CD4-positive, CD25-positive, alpha-beta regulatory T cell (primary cell): ENCODE data around the gene MRTFB. TPM values are rescaled to one million over a fixed set of nuclear protein-coding genes. Genes with fewer than 3 reads are reported as not detected.

Source experiments
- ATAC-seq, 2 donors: fragments of 150-1000 bp; cut with Tn5 transposase; one replicate each; pipeline ENCODE4 v1.10.0; 2021; ENCODE audit warnings: low read depth in 2 of 2, moderate number of reproducible peaks in 2 of 2, moderate library complexity in 1 of 2
- DNase-seq, 3 donors: peaks; one replicate each; pipeline versions ENCODE4 v3.0.0 to v3.0.0-alpha.2; 2012 to 2022; ENCODE audit warnings: mixed read lengths in 1 of 3
- H3K27ac ChIP-seq: one replicate; pipeline ENCODE4 v1.7.0; 2013; ENCODE audit warnings: mild to moderate bottlenecking, low read length; ENCODE audit not compliant: insufficient read depth, poor library complexity, severe bottlenecking
- H3K27me3 ChIP-seq: one replicate; pipeline ENCODE4 v1.7.0; 2013; ENCODE audit warnings: low read length; ENCODE audit not compliant: control insufficient read depth, insufficient read depth
- H3K36me3 ChIP-seq: one replicate; pipeline ENCODE4 v1.7.0; 2013; ENCODE audit warnings: mild to moderate bottlenecking, low read length, moderate library complexity; ENCODE audit not compliant: control insufficient read depth, insufficient read depth
- H3K4me1 ChIP-seq: 2 replicates; pipeline ENCODE4 v1.7.0; 2013; ENCODE audit warnings: mild to moderate bottlenecking, low read length; ENCODE audit not compliant: insufficient read depth, control insufficient read depth, poor library complexity, severe bottlenecking
- H3K4me3 ChIP-seq: one replicate; pipeline ENCODE4 v1.7.0; 2013; ENCODE audit warnings: low read depth, mild to moderate bottlenecking, low read length, moderate library complexity
- H3K9me3 ChIP-seq, 2 experiments: 1 replicate in 1 of 2; 2 replicates in 1 of 2; pipeline ENCODE4 v1.7.0; 2013; ENCODE audit warnings: low read length in 2 of 2, mild to moderate bottlenecking in 1 of 2, moderate library complexity in 1 of 2; ENCODE audit not compliant: control insufficient read depth in 2 of 2
- H3K27ac Mint-ChIP-seq, 3 donors: one replicate each; pipeline ENCODE4 v1.8.0; 2020 to 2022; ENCODE audit warnings: mild to moderate bottlenecking in 3 of 3, mixed read lengths in 3 of 3, moderate library complexity in 2 of 3
- H3K27me3 Mint-ChIP-seq: one replicate; pipeline ENCODE4 v1.8.0; 2022; ENCODE audit warnings: mild to moderate bottlenecking, mixed read lengths
- H3K36me3 Mint-ChIP-seq: one replicate; pipeline ENCODE4 v1.8.0; 2020; ENCODE audit warnings: mixed read lengths
- H3K4me1 Mint-ChIP-seq, 4 donors: one replicate each; pipeline ENCODE4 v1.8.0; 2020 to 2022; ENCODE audit warnings: mixed read lengths in 4 of 4, mild to moderate bottlenecking in 1 of 4
- H3K4me3 Mint-ChIP-seq, 4 donors: one replicate each; pipeline ENCODE4 v1.8.0; 2020 to 2022; ENCODE audit warnings: mild to moderate bottlenecking in 4 of 4, mixed read lengths in 4 of 4, moderate library complexity in 3 of 4
- H3K9me3 Mint-ChIP-seq, 7 donors: one replicate each; pipeline ENCODE4 v1.8.0; 2020 to 2022; ENCODE audit warnings: mixed read lengths in 7 of 7, mild to moderate bottlenecking in 3 of 7, moderate library complexity in 2 of 7
- polyA plus RNA-seq, 4 donors: library from polyadenylated mRNA; unstranded; fragments of 300-500 nt; fragmentation: Illumina TruSeq; gene quantifications; one replicate each; pipeline ENCODE4 v1.2.3, GENCODE V29; 2021
- total RNA-seq: library from RNA; stranded (reverse); gene quantifications from one replicate; pipeline ENCODE4 v1.2.3, GENCODE V29; 2022

The MRTFB gene
- total and polyA plus RNA-seq, 5 donors from 2014 or later: 3.2 to 21.9 (median 4.4) TPM

DNA sequence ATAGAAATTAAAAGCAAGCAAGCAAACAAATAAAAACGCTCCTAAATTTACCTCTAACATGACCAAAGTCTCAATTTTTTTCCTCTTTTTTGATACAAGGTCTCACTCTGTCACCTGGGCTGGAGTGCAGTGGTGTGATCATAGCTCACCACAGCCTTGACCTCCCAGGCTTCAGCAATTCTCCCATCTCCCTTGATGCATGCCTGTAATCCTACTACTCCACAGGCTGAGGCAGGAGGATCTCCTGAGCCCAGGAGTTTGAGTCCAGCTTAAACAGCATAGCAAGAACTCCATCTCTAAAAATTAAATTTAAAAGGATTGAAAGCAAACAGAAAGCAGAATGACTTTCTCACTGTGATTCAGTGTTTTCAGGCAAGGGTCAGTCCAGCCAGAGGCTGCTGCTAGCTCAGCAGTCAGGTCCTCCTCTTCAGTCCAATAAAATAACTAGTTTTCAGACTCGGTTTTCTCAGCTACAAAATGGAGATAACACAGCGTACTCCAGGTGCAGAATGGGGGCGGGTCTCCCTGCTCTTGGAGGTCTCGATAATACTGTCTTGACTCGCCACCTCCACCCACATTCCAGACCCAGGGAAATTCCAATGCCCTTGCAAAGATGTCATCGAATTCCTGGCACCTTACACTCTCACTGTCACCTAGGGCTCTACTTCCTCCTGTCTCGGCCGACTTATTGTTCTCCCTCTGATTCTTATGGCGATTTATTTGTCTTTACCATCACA, 20.7 kb upstream of the MRTFB start:
- no peaks in the 10 kb centered on the region for H3K27me3 Mint-ChIP-seq
- Histone ChIP-seq H3K9me3 (no peaks in the 10 kb centered on the region), H3K36me3 (no peaks in the 10 kb centered on the region), H3K4me3 (no peak overlapping the region), H3K27me3 (no peaks in the 10 kb centered on the region), H3K27ac (no peak overlapping the region), H3K4me1 (no peaks in the 10 kb centered on the region)
- ATAC-seq (no peak), DNase-seq (no peak)
- H3K9me3 Mint-ChIP-seq: peaks cover 0 to 1% (median 0%) of the 10 kb centered on the region in 7 donors
- H3K4me1 Mint-ChIP-seq: no peaks in the 10 kb centered on the region
- H3K36me3 Mint-ChIP-seq: no peaks in the 10 kb centered on the region
- no peak overlapping the region for H3K4me3 Mint-ChIP-seq
- no peak overlapping the region for H3K27ac Mint-ChIP-seq

DNA sequence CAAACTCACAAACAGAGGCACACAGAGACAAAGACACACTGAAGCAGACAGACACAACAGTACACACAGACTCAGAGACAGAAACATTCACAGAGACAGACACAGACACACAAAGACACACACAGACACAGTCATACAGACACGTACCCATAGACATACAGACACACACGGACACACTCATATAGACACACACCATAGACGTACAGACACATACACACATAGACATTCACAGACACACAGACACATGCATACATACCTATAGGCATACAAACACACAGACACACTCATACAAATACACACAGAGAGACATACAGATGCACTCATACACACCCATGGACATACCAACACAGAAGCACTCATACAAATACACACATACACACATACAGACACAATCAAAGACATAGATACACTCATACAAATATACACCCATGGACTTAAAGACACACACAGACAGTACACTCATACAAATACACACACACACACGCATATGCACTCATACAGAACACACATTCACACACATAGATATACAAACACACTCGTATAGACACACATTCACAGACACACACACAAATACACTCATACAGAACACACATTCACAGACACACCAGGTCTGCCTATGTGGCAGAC, 19.9 kb upstream of the MRTFB start:
- Histone ChIP-seq H3K4me3 (no peak overlapping the region), H3K9me3 (no peaks in the 10 kb centered on the region), H3K27me3 (no peaks in the 10 kb centered on the region), H3K27ac (no peak overlapping the region), H3K36me3 (no peaks in the 10 kb centered on the region), H3K4me1 (no peaks in the 10 kb centered on the region)
- Mint-ChIP-seq H3K4me1 (no peaks in the 10 kb centered on the region), H3K4me3 (no peak overlapping the region), H3K27me3 (peaks cover under 1% of the 10 kb centered on the region), H3K27ac (no peak overlapping the region), H3K9me3 (peaks cover 0 to 1% (median 0%) of the 10 kb centered on the region in 7 donors), H3K36me3 (no peaks in the 10 kb centered on the region)
- DNase-seq (no peak), ATAC-seq (no peak)

DNA sequence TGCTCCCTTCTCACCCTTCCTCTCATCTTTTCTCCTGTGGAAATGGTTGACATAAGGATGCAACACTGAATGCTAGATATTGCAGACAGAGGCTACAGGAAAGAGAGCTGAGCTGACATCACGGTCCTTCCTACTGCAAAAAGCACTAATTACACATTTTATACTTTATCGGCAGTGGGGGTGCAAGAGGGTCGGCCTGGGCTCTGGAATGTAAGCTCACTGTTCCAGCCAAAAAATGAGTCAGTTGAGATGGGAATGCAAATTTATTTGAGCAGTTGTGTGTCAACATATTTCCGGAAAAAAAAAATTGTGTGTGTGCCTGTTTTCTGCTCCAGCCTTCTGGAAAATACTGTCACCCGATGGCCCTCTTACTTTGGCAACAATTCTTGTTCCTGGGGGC, 14.1 kb upstream of the MRTFB start:
- Mint-ChIP-seq H3K27me3 (peaks cover 24% of the 10 kb centered on the region), H3K9me3 (peaks cover 0 to 11% (median 0%) of the 10 kb centered on the region in 7 donors), H3K36me3 (no peaks in the 10 kb centered on the region), H3K4me1 (no peaks in the 10 kb centered on the region), H3K27ac (no peak overlapping the region), H3K4me3 (no peak overlapping the region)
- H3K9me3 ChIP-seq: no peaks in the 10 kb centered on the region
- ATAC-seq (no peak), DNase-seq (no peak)
- no peak overlapping the region for H3K4me3 ChIP-seq
- no peaks in the 10 kb centered on the region for H3K4me1 ChIP-seq
- H3K36me3 ChIP-seq: no peaks in the 10 kb centered on the region
- H3K27ac ChIP-seq: no peak overlapping the region
- no peaks in the 10 kb centered on the region for H3K27me3 ChIP-seq

DNA sequence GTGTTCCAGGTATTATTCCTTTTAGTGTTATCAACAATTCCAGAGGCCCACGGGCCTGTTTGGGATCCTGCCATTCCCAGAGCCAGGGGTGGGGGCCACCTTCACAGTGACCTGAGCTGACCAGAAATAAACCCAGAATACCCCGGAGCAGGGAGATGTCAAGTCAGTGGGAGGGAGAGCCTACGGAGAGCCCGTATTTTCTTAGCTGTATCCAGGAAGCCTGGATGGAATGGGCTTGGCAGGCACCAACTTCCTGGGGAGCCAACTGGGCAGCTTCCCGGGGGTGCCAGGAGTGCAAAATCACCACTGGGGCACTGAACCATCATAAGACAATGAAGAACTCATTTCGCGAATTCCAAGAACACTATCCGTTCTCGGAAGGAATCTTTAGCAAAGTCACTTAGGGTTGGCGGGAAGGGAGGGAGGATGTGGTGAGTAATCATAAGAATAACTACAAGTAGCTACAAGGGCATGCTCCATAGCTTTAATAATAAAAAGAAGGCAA, 13.2 kb upstream of the MRTFB start:
- H3K27me3 ChIP-seq: no peaks in the 10 kb centered on the region
- Mint-ChIP-seq H3K36me3 (no peaks in the 10 kb centered on the region), H3K27me3 (peaks cover 24% of the 10 kb centered on the region), H3K4me3 (no peak overlapping the region), H3K9me3 (peaks cover 0 to 11% (median 0%) of the 10 kb centered on the region in 7 donors), H3K4me1 (no peaks in the 10 kb centered on the region), H3K27ac (no peak overlapping the region)
- DNase-seq (no peak), ATAC-seq (no peak)
- H3K36me3 ChIP-seq: no peaks in the 10 kb centered on the region
- no peak overlapping the region for H3K4me3 ChIP-seq
- H3K9me3 ChIP-seq: no peaks in the 10 kb centered on the region
- no peak overlapping the region for H3K27ac ChIP-seq
- H3K4me1 ChIP-seq: no peaks in the 10 kb centered on the region

DNA sequence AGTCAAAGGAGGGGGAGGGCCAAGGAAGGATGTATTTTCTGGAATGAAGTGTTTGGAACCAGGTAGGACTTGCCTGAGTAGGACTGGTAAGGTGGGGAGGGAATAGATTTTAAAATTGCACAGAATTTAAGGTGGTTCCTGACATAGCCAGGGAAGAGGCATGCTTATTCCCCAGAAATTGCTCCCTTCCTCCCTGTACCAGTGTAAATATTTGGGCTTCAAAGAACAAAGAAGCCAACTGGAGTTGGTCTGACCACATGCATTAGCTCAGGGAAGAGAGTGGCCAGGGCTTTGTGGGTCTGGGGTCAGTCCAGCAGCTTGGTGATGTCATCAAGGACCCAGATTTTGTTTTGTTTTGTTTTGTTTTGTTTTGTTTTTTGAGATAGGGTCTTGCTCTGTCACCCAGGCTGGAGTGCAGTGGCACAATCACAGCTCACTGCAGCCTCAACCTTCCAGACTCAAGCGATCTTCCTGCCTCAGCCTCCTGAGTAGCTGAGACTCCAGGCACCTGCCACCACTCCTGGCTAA, 9.3 kb upstream of the MRTFB start:
- H3K27me3 Mint-ChIP-seq: peaks cover 33% of the 10 kb centered on the region
- no peaks in the 10 kb centered on the region for H3K9me3 ChIP-seq
- H3K9me3 Mint-ChIP-seq: peaks cover 0 to 4% (median 1%) of the 10 kb centered on the region in 7 donors
- H3K36me3 Mint-ChIP-seq: no peaks in the 10 kb centered on the region
- no peak overlapping the region for H3K27ac Mint-ChIP-seq
- H3K27me3 ChIP-seq: no peaks in the 10 kb centered on the region
- DNase-seq: no peak
- H3K4me3 ChIP-seq: no peak overlapping the region
- H3K27ac ChIP-seq: no peak overlapping the region
- H3K4me1 Mint-ChIP-seq: no peaks in the 10 kb centered on the region
- no peak for ATAC-seq
- H3K36me3 ChIP-seq: no peaks in the 10 kb centered on the region
- H3K4me1 ChIP-seq: no peaks in the 10 kb centered on the region
- no peak overlapping the region for H3K4me3 Mint-ChIP-seq

DNA sequence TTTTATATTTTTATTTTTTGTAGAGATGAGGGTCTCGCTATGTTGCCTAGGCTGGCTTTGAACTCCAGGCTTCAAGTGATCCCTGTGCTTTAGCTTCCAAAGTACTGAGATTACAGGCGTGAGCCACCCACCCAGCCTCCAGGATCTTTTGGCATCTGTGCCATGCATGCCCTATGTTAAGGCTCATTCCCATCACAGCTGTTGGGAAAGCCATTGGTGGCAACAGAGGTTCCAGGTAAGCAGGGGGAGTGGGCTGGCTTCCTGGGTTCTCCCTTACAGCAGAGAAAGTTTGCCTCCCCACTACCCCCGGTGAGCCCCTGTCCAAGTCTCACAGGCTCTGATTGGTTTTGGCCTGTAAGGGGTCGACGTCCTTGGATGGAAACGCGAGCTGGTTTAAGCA, 8.9 kb upstream of the MRTFB start:
- Mint-ChIP-seq H3K36me3 (no peaks in the 10 kb centered on the region), H3K27me3 (peaks cover 28% of the 10 kb centered on the region), H3K4me3 (no peak overlapping the region), H3K4me1 (no peaks in the 10 kb centered on the region), H3K9me3 (peaks cover 0 to 2% (median under 1%) of the 10 kb centered on the region in 7 donors), H3K27ac (no peak overlapping the region)
- Histone ChIP-seq H3K27me3 (no peaks in the 10 kb centered on the region), H3K4me1 (no peaks in the 10 kb centered on the region), H3K36me3 (no peaks in the 10 kb centered on the region), H3K9me3 (no peaks in the 10 kb centered on the region), H3K4me3 (no peak overlapping the region), H3K27ac (no peak overlapping the region)
- no peak for ATAC-seq
- no peak for DNase-seq

DNA sequence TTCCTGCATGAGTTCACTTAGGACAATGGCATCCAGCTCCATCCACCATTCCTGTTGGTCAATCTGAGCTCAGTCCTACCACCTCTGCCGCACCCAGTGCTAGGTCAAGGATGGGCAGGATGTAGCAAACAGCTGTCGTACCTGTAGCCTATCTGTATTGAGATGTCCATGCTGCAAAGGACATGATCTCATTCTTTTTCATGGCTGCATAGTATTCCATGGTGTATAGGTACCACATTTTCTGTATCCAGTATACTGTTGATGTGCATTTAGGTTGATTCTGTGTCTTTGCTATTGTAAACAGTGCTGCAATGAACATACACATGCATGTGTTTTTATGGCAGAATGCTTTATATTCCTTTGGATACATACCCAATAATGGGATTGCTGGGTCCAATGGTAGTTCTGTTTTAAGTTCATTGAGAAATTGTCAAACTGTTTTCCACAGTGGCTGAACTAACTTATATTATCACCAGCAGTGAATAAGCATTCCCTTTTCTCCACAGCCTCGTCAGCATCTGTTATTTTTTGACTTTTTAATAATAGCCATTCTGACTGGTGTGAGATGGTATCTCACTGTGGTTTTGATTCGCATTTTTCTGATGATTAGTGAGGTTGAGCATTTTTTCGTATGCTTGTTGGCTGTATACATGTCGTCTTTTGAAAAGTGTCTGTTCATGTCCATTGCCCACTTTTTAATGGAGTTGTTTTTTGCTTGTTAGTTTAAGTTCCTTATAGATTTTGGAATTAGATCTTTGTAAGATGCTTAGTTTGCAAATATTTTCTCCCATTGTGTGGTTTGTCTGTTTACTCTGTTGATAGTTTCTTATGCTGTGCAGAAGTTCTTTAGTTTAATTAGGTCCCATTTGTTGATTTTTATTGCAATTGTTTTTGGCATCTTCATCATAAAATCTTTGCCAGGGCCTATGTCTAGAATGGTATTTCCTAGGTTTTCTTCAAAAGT, 7.2 kb upstream of the MRTFB start:
- Histone ChIP-seq H3K27me3 (no peaks in the 10 kb centered on the region), H3K4me3 (no peak overlapping the region), H3K27ac (no peak overlapping the region), H3K9me3 (no peaks in the 10 kb centered on the region), H3K4me1 (no peaks in the 10 kb centered on the region), H3K36me3 (no peaks in the 10 kb centered on the region)
- Mint-ChIP-seq H3K27ac (no peak overlapping the region), H3K4me3 (no peak overlapping the region), H3K27me3 (peaks cover 24% of the 10 kb centered on the region), H3K4me1 (no peaks in the 10 kb centered on the region), H3K9me3 (peaks cover 0 to 2% (median 0%) of the 10 kb centered on the region in 7 donors), H3K36me3 (no peaks in the 10 kb centered on the region)
- DNase-seq (no peak), ATAC-seq (no peak)
